Gastrocnemius medialis (tissue), 4 donors: Measurements from ENCODE around the gene MEF2B. TPM values are rescaled to one million over a fixed set of nuclear protein-coding genes. Genes with fewer than 3 reads are reported as not detected.
"Not testable (repeated sequence)": the region's sequence is repeated elsewhere in the genome, so short reads cannot be mapped to it uniquely, and the experiment has no call there.

ENCODE experiments used
- ATAC-seq, 2 donors: fragments of 150-250 bp; one replicate each; pipeline ENCODE4 v1.9.1; 2016
- DNase-seq, 2 donors: peaks; one replicate each; pipeline ENCODE4 v3.0.0-alpha.2; 2019
- H3K27ac ChIP-seq, 4 donors: fragments of 200-600 bp; sonication (generic); 1 replicate in 1 of 4; 2 replicates in 3 of 4; pipeline ENCODE4 v1.5.1; 2016 to 2018; ENCODE audit warnings: mild to moderate bottlenecking in 2 of 4, moderate library complexity in 1 of 4
- H3K27me3 ChIP-seq, 3 donors: fragments of 200-600 bp; sonication (generic) in 2 of 3; 1 replicate in 1 of 3; 2 replicates in 2 of 3; pipeline versions ENCODE4 v1.5.1 to v1.6.0; 2016 to 2019; ENCODE audit warnings: mild to moderate bottlenecking in 1 of 3, moderate library complexity in 1 of 3
- H3K36me3 ChIP-seq, 2 donors: fragments of 200-600 bp; sonication (generic) in 1 of 2; one replicate each; pipeline ENCODE4 v1.5.1; 2017 to 2018
- H3K4me1 ChIP-seq, 2 donors: fragments of 200-600 bp; sonication (generic) in 1 of 2; one replicate each; pipeline ENCODE4 v1.5.1; 2016 to 2017; ENCODE audit warnings: mild to moderate bottlenecking in 2 of 2
- H3K4me3 ChIP-seq, 4 donors: fragments of 200-600 bp; sonication (generic) in 3 of 4; 1 replicate in 1 of 4; 2 replicates in 3 of 4; pipeline ENCODE4 v1.5.1; 2016 to 2019; ENCODE audit warnings: mild to moderate bottlenecking in 2 of 4
- H3K9me3 ChIP-seq, 3 donors: fragments of 200-600 bp; sonication (generic) in 2 of 3; 1 replicate in 1 of 3; 2 replicates in 2 of 3; pipeline ENCODE4 v1.5.1; 2016 to 2019
- POLR2A ChIP-seq, 2 donors: fragments of 450-650 bp; IDR thresholded peaks; one replicate each; pipeline ENCODE4 v1.6.1; 2017; ENCODE audit warnings: antibody characterized with exemption in 2 of 2, mild to moderate bottlenecking in 2 of 2, moderate library complexity in 2 of 2
- in situ Hi-C, 4 donors: fragments of 200-750 bp; cut with MboI; loops; one replicate each; pipeline versions ENCODE4 v1.15.0 to v1.8.0; 2017; ENCODE audit warnings: low sequenced_read_pairs in 4 of 4
- intact Hi-C: fragments of 100-400 bp; cut with DNase I; formaldehyde crosslinking; loops from one replicate; pipeline ENCODE4 v1.15.1; 2023; ENCODE audit warnings: low total_unique reads
- total RNA-seq, 4 donors: library from RNA; depleted of rRNA; stranded (reverse); fragments of >200 nt; gene quantifications; one replicate each; pipeline versions ENCODE4 v1.1.0 to v1.2.3, GENCODE V29; 2016
- TF ChIP-seq, protein P1 (sequence below), 5 experiments: fragments of 450-650 bp in 3 of 5; fragments of 200-600 bp in 2 of 5; sonication (generic) in 2 of 5; IDR thresholded peaks in 4 of 5; conservative IDR thresholded peaks in 1 of 5; 1 replicate in 4 of 5; 2 replicates in 1 of 5; pipeline ENCODE4 v1.5.1; 2016 to 2019; ENCODE audit warnings: antibody characterized with exemption in 5 of 5, mild to moderate bottlenecking in 3 of 5, moderate library complexity in 3 of 5

MEF2B gene
- total RNA-seq, 4 donors from 2014 or later = 0.68 to 1.6 TPM; not detected in 2

DNA sequence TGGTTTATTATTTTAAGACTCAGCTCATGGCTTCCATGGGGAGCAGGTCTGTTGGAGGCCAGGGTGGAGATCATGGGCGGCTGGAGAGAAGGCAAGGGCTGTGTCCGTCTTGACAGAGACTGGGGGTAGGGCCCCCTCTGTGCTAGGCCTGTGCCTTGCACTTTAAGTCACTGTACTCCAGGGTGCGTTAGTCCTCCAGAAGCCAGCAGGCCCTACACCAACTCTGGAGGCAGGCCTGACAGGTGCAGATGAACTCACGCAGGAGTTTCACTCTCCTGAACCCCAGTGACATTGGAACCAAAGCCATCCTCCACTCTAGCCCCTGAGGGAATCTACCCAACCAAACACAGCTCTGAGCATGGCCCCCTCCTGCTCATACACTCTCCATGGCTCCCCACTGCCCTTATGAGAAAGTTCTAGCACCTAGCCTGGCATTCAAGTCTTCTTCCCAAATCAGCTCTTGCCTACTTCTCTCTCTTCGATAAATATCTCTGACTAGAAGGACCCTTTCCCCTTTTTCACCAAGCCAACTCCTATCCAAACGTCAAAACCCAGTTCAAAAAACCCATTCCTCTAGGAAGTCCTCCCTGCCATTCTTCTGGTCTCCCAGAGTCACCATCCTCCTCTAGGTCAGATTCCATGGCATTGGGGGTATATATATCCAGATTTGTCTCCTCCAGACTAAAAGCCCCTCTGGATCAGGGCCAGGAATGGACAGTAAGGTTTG lies 15.1 kb downstream of the MEF2B start:
- intact Hi-C loops = no loop called here
- TF ChIP-seq, protein P1, sequence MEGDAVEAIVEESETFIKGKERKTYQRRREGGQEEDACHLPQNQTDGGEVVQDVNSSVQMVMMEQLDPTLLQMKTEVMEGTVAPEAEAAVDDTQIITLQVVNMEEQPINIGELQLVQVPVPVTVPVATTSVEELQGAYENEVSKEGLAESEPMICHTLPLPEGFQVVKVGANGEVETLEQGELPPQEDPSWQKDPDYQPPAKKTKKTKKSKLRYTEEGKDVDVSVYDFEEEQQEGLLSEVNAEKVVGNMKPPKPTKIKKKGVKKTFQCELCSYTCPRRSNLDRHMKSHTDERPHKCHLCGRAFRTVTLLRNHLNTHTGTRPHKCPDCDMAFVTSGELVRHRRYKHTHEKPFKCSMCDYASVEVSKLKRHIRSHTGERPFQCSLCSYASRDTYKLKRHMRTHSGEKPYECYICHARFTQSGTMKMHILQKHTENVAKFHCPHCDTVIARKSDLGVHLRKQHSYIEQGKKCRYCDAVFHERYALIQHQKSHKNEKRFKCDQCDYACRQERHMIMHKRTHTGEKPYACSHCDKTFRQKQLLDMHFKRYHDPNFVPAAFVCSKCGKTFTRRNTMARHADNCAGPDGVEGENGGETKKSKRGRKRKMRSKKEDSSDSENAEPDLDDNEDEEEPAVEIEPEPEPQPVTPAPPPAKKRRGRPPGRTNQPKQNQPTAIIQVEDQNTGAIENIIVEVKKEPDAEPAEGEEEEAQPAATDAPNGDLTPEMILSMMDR (IDR thresholded peaks at IDR 0.05 in 4 of 5, conservative IDR thresholded peaks at IDR 0.05 in 1 of 5) = no peak
- no peak for TF ChIP-seq POLR2A (IDR thresholded peaks at IDR 0.05)
- ATAC-seq = no peak
- Histone ChIP-seq H3K4me1 (no peaks in the 10 kb centered on the region), H3K9me3 (no peaks in the 10 kb centered on the region), H3K4me3 (no peak overlapping the region), H3K36me3 (peaks cover 0 to 3% of the 10 kb centered on the region in 2 donors), H3K27ac (no peak overlapping the region), H3K27me3 (no peaks in the 10 kb centered on the region)
- in situ Hi-C loops = no loop called here
- DNase-seq = no peak

DNA sequence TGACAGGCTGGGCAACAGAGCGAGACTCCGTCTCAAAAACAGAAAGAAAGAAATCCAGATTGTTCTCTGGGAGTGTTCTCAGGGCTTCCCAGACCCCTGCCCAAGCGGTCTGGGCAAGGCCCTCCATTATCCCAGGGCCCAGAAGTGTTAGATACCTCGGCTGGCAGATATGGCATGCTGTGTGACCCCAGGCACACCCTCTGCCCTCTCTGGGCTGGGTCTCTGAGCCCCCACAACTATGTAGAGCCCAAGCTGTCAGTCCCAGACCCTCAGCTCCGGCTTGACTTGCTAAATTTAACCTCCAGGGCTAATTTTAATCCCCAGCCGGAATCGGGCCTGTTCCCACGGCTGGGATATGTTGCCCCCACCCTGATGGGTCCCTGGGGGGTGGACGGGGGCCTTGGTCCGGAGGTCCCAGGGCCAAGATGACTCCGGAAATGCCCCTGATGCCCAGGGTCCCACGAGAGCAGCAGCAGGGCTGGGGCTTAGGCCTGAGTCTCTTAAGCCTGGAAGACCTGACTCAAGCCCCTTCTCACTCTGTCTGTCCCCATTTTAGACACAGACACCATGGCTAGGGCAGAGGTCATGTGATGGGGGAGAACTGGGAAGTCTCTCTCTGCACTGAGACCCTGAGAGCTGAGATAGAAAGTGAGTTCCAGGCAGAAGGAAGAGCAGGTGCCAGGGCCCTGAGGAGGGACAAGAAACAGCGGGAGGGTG lies 17.2 kb downstream of the MEF2B start:
- H3K27me3 ChIP-seq = no peaks in the 10 kb centered on the region
- no peak for TF ChIP-seq POLR2A (IDR thresholded peaks at IDR 0.05)
- no peak overlapping the region for H3K27ac ChIP-seq
- ATAC-seq = no peak
- DNase-seq = no peak
- no peak overlapping the region for H3K4me3 ChIP-seq
- in situ Hi-C loops (no loop called here), intact Hi-C loops (no loop called here)
- H3K9me3 ChIP-seq = no peaks in the 10 kb centered on the region
- H3K36me3 ChIP-seq = peaks cover 0 to 3% of the 10 kb centered on the region in 2 donors
- H3K4me1 ChIP-seq = no peaks in the 10 kb centered on the region

DNA sequence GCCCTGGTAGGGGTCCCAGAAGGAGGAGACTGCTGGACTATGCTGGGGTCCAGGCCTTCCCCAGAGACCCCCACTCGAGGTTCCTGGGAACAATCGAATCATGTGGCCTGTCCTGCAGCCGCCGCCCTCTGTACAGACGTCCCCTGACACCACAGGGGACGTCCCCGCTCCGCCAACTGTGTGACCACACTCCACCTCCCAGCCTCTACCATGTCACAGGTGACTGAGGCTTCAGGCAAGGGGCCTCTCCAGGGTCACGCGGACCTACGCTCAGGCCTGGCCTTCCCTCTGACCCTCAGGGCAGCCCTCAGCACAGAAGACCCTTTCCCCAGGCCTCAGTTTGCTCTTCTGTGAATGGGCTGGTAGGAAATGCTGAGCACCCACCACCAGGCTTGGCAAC lies 18.6 kb downstream of the MEF2B start:
- in situ Hi-C loops (no loop called here), intact Hi-C loops (no loop called here)
- no peak for TF ChIP-seq POLR2A (IDR thresholded peaks at IDR 0.05)
- TF ChIP-seq, protein P1 (IDR thresholded peaks at IDR 0.05 in 4 of 5, conservative IDR thresholded peaks at IDR 0.05 in 1 of 5) = no peak
- DNase-seq = no peak
- Histone ChIP-seq H3K4me1 (no peaks in the 10 kb centered on the region), H3K4me3 (no peak overlapping the region), H3K9me3 (no peaks in the 10 kb centered on the region), H3K27ac (no peak overlapping the region), H3K36me3 (peaks cover 0 to under 1% of the 10 kb centered on the region in 2 donors), H3K27me3 (no peaks in the 10 kb centered on the region)
- no peak for ATAC-seq

DNA sequence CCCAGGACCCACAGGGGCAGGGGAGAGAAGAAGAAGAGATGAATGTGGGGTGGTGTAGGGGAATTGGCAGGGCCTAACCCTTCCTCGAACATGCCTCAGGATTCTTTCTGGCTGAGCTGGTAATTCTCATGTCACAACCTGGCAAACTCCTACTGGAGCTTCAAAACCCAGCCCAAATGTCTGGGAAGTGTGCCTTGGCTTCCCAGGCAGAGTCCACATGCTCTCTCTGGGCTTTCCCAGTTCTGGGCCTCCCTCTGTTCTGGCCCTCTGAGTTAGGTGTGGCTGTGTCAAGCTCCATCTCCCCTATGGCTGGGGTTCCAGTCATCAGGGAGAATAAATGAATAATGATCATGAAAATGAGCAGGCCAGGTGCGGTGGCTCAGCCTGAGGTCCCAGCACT lies 20.6 kb downstream of the MEF2B start:
- intact Hi-C loops = no loop called here
- ATAC-seq = no peak

DNA sequence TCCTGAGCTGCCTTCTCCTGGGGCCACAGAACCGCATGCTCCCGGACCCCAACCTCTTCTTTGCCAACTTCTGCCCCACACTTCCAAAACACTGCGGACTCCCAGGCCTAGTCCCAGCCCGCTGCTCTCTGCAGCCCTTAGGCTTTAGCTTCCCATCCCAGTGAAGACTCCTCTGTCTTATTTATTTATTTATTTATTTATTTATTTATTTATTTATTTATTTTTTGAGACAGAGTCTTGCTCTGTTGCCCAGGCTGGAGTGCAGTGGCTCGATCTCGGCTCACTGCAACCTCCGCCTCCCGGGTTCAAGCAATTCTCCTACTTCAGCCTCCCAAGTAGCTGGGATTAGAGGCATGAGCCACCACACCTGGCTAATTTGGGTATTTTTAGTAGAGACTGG lies 21.6 kb downstream of the MEF2B start:
- ATAC-seq, in situ Hi-C loops: not testable (repeated sequence)

More for the DNA sequence above, 20.6 kb downstream of the MEF2B start:
- H3K4me1 ChIP-seq = peaks cover 0 to 4% of the 10 kb centered on the region in 2 donors
- H3K36me3 ChIP-seq = no peaks in the 10 kb centered on the region
- no peak for DNase-seq
- H3K27ac ChIP-seq = no peak overlapping the region
- H3K9me3 ChIP-seq = no peaks in the 10 kb centered on the region
- TF ChIP-seq POLR2A (IDR thresholded peaks at IDR 0.05) = no peak
- TF ChIP-seq, protein P1 (IDR thresholded peaks at IDR 0.05 in 4 of 5, conservative IDR thresholded peaks at IDR 0.05 in 1 of 5) = no peak
- in situ Hi-C loops = no loop called here
- H3K4me3 ChIP-seq = no peak overlapping the region
- H3K27me3 ChIP-seq = no peaks in the 10 kb centered on the region

More for the DNA sequence above, 21.6 kb downstream of the MEF2B start:
- DNase-seq, H3K4me3 ChIP-seq, H3K27me3 ChIP-seq, H3K27ac ChIP-seq, intact Hi-C loops, H3K9me3 ChIP-seq, H3K4me1 ChIP-seq, H3K36me3 ChIP-seq: not testable (repeated sequence)
